Islet precursor cell (in vitro differentiated cells): ENCODE data around the gene AFAP1.

Experiments used
- DNase-seq: peaks from one replicate; pipeline ENCODE4 v3.0.0-alpha.2; 2018

The AFAP1 gene

GRCh38 chr4:7817877-7818398 lies 121.7 kb downstream of the AFAP1 start:
- no peak for DNase-seq

GRCh38 chr4:7816771-7817170 lies 122.9 kb downstream of the AFAP1 start:
- DNase-seq: no peak

GRCh38 chr4:7815981-7816380 lies 123.7 kb downstream of the AFAP1 start:
- DNase-seq: no peak

GRCh38 chr4:7815562-7815961 lies 124.1 kb downstream of the AFAP1 start:
- DNase-seq: no peak

- no peak for DNase-seq
Observed at GRCh38 chr4:7814451-7814850, 125.2 kb downstream of the AFAP1 start.

GRCh38 chr4:7813674-7814073 lies 126.0 kb downstream of the AFAP1 start:
- no peak for DNase-seq

- no peak for DNase-seq
Observed at GRCh38 chr4:7812921-7813320, 126.7 kb downstream of the AFAP1 start.

- DNase-seq: no peak
Observed at GRCh38 chr4:7812231-7812857, 127.3 kb downstream of the AFAP1 start.

GRCh38 chr4:7811536-7812191 lies 128.0 kb downstream of the AFAP1 start:
- no peak for DNase-seq

GRCh38 chr4:7810783-7811535 lies 128.7 kb downstream of the AFAP1 start:
- no peak for DNase-seq

- DNase-seq: peak; percentile 44
Observed at GRCh38 chr4:7808752-7809151, 130.9 kb downstream of the AFAP1 start.

- peak; percentile 28 for DNase-seq
Observed at GRCh38 chr4:7808181-7808580, 131.5 kb downstream of the AFAP1 start.

GRCh38 chr4:7807351-7807921 lies 132.2 kb downstream of the AFAP1 start:
- peak; percentile 44 for DNase-seq

- DNase-seq: peak; percentile 64
Observed at GRCh38 chr4:7806338-7807090, 133.1 kb downstream of the AFAP1 start.

- DNase-seq: peak; percentile 86
Observed at GRCh38 chr4:7805533-7806337, 133.9 kb downstream of the AFAP1 start.

- peak; percentile 54 for DNase-seq
Observed at GRCh38 chr4:7804756-7805385, 134.8 kb downstream of the AFAP1 start.

- peak; percentile 91 for DNase-seq
Observed at GRCh38 chr4:7803992-7804755, 135.5 kb downstream of the AFAP1 start.

- no peak for DNase-seq
Observed at GRCh38 chr4:7803371-7803770, 136.3 kb downstream of the AFAP1 start.

- DNase-seq: peak; percentile 90
Observed at GRCh38 chr4:7802093-7802726, 137.5 kb downstream of the AFAP1 start.

GRCh38 chr4:7801641-7802040 lies 138.0 kb downstream of the AFAP1 start:
- DNase-seq: no peak
